HG02943 (cell line): ENCODE results near the gene KLHL40.

Source experiments
- ATAC-seq: cut with Tn5 transposase; IDR thresholded peaks from one replicate; pipeline ENCODE4 v1.9.1; 2021; ENCODE audit warnings: mild to moderate bottlenecking, low read depth, moderate library complexity; ENCODE audit not compliant: unreplicated experiment

The KLHL40 gene

GRCh38 chr3:42701371-42702065, 16.2 kb downstream of the KLHL40 start:
- ATAC-seq = no peak

- no peak for ATAC-seq
Measured at GRCh38 chr3:42702066-42702951, 17.0 kb downstream of the KLHL40 start, which contains the start of gene HHATL. Gene HHATL, minus strand, starts transcription at chr3:42702798. Its CDS starts 1,972 bp downstream, at chr3:42700826.

- ATAC-seq = no peak
Measured at GRCh38 chr3:42702982-42703694, 17.8 kb downstream of the KLHL40 start.

GRCh38 chr3:42703695-42704025, 18.3 kb downstream of the KLHL40 start:
- ATAC-seq = no peak

- ATAC-seq = no peak
Measured at GRCh38 chr3:42704136-42704841, 19.0 kb downstream of the KLHL40 start.

GRCh38 chr3:42705058-42705767, 19.9 kb downstream of the KLHL40 start:
- ATAC-seq = no peak

GRCh38 chr3:42705962-42706585, 20.7 kb downstream of the KLHL40 start:
- no peak for ATAC-seq

GRCh38 chr3:42706721-42707619, 21.6 kb downstream of the KLHL40 start:
- ATAC-seq = no peak

GRCh38 chr3:42707620-42708355, 22.5 kb downstream of the KLHL40 start:
- ATAC-seq = no peak

GRCh38 chr3:42708611-42709151, 23.3 kb downstream of the KLHL40 start:
- ATAC-seq = no peak

GRCh38 chr3:42709621-42710020, 24.3 kb downstream of the KLHL40 start:
- no peak for ATAC-seq

GRCh38 chr3:42710323-42711021, 25.1 kb downstream of the KLHL40 start:
- ATAC-seq = no peak

GRCh38 chr3:42711491-42712343, 26.4 kb downstream of the KLHL40 start:
- no peak for ATAC-seq

GRCh38 chr3:42712344-42712648, 27.0 kb downstream of the KLHL40 start:
- ATAC-seq = no peak

GRCh38 chr3:42712688-42713372, 27.5 kb downstream of the KLHL40 start:
- ATAC-seq = no peak

GRCh38 chr3:42713747-42714146, 28.4 kb downstream of the KLHL40 start:
- ATAC-seq = no peak
